Fibroblast of skin of back (primary cell): ENCODE results near the gene ONECUT3.
A peak's percentile ranks its signal among the peaks of the same experiment; 100 is the strongest.

ENCODE experiments used
- DNase-seq: peaks from one replicate; pipeline ENCODE4 v3.0.0-alpha.2; 2013

The ONECUT3 gene

GRCh38 chr19:1742989-1743696 lies 10.2 kb upstream of the ONECUT3 start:
- no peak for DNase-seq

DNA sequence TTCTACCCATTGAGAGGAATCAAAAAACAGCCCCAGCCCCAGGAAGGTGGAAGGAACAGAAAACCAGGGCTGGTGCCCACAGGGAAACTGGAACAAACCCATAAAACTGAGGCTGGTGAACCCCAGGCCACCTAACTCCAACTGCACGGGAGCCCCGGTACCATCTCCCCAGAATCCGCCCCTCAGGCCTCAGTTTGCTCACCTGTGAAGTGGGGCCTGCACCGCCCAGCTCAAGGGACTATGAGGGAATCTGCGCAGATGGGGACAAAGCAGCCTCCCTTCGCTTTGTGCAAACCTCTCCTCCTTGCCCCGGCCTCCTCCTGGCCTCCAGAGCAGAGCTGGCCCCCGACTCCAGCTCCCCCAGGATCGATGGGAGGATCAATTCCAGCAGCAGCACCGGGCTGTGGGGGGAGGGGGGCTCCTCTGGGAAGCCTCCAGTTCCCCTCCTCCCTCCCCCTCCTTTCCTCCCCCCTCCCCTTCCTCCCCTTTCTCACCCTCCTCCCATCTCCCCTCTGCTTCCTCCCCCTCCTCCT lies 9.1 kb upstream of the ONECUT3 start:
- DNase-seq: no peak

DNA sequence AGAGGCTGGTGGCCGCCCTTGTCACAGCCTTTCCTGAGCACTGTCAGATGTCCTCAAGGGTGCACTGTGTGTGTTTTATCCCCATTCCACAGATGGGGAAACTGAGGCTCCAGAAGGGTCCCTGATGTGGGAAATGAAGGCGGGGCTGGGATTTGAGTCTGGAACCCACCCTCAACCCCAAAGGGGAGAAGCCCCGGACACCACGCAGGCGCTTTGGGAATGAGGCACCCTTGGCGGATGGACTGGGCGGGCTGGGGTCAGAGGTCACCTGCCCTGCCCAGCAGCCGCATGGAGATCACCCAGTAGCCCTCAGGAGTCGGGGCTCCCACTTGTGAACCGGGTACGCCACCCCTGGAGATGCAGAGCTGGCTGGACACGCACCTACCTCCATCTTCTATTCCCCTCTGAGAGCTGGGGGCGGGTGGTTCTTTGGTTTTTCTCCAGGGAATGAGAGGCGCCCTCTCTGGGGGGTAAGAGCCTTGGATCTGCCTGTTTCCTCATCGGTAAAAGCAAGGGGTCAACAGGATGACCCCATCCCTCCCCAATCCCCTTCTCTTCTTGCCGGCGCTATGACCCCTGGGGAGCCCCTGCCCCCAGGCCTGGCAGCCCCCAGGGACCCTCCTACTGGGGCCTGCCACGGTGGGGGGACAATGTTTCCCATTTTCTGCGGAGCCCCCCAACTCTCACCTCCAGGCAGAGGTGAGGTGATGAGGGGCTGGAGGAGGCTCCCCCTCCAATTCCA lies 8.3 kb upstream of the ONECUT3 start:
- DNase-seq: no peak

DNA sequence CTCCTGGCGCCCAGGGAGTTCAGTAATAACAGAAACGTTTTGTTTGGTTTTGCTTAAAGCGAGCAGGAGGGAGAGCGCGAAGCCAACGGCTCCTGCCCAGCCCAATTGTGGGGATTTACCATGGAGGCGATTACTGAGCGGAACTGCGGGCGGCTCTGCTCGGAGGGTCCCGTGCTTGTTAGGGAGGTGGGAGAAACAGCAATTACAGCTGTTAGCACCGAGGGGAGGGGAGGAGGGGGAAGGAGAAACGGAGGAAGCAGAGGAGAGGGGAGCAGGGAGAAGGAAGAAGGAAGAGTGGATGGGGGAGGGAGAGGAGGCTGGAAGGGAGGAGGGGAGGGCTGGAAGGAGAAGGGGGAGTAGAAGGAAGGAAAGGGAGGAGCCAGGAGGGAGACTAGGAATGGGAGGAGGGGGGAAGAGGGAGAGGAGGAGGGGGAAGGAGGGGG lies 7.7 kb upstream of the ONECUT3 start:
- no peak for DNase-seq

DNA sequence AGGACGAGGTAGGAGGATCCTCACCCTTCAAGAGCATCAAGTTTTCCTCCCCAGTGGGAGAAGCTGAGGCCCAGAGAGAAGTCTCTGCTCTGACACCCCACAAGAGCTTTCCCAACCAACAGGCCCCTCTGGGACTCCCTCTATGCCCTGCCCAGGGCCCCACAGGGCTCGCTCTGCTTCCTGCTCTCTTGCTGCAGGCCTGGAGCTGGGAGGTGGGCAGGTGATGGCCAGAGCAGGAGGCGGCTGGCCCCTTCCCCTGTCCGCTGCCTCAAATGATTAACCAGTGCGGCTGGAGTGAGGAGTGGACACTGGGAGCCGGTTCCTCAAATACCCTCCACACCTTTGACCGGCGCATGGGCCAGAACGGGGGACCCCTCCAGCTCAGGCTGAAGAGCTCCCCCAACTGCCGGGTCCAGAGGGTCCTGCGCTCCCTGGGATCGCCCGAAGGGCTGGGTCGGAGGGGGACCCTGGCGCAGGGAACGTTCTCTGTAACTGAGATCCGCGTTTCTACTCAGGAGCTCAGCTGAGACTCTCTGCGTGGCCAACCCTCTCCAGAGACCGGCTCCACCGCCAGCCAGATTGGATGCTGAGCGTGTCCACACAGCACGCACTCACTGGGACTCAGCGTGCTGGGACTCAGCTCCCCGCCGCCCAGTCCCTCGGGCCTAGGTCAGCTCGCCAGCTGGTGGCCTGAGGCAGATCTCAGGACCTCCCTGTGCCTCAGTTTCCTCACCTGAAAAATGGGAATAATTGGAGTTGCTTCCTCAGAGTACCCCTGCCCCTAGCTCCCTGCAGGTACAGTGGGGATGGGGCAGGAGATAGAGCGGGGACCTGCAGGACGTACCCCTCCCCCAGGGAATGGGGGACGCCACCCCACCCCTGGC lies 6.7 kb upstream of the ONECUT3 start:
- DNase-seq: peak; percentile 16

- peak; percentile 82 for DNase-seq
Observed at GRCh38 chr19:1747285-1748114, 5.8 kb upstream of the ONECUT3 start.

GRCh38 chr19:1748115-1748872 lies 5.0 kb upstream of the ONECUT3 start:
- DNase-seq: no peak

DNA sequence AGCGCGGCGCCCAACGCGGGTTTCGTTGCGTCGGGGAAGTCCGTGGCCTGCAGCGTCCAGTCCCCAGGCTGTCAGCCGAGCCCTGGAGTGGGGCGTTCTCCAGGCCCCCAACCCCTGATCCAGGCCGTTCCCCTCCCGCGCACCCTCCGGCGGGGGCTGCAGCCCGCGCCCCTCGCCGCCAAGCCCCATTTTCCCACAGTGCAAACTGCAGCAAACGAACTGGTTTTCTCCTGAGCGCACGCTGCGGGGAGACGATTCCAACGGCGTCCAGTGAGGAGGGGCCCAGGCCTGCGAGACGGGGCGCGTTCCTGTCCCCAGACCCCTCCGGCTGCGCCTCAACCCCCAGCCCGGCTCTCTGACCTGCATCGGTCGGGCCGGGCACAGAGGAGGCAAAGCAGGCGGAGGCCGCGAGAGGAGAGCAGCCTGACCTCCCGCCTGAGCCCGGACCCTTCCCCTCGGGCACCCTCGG lies 4.4 kb upstream of the ONECUT3 start:
- DNase-seq: no peak

GRCh38 chr19:1749373-1750342 lies 3.6 kb upstream of the ONECUT3 start:
- no peak for DNase-seq

DNA sequence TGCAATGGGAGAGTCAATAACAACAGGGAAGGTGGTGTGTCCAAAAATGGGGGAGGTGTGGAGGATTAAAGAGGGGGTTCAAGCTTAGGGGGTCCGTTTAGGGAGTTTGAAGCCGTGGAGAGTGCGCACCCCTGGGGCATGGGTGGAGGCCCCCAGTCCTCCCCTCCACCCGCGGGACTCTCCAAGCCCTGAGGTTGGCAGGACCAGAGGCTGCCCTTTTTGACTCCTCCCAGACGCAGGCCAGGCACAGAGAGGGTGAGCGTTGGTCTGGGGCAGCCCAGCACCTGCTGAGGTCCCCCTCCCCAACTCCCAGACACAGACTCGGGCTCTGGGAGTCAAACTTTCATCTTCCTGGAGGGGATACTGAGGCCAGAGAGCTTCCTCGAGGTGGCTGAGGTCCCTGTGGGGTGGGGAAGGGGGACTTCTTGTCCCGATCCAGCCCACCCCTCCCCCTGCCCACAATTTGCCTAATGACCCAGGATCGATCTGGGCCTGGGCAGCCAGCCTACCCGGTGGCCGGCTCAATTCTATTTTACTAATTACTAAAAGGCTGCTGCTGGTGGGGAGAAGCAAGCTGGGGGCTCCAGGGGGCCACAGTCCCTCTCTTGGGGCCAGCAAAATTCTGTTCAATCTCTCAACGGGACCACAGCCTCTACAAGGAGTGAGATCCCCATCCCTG lies 2.8 kb upstream of the ONECUT3 start:
- DNase-seq: no peak

DNA sequence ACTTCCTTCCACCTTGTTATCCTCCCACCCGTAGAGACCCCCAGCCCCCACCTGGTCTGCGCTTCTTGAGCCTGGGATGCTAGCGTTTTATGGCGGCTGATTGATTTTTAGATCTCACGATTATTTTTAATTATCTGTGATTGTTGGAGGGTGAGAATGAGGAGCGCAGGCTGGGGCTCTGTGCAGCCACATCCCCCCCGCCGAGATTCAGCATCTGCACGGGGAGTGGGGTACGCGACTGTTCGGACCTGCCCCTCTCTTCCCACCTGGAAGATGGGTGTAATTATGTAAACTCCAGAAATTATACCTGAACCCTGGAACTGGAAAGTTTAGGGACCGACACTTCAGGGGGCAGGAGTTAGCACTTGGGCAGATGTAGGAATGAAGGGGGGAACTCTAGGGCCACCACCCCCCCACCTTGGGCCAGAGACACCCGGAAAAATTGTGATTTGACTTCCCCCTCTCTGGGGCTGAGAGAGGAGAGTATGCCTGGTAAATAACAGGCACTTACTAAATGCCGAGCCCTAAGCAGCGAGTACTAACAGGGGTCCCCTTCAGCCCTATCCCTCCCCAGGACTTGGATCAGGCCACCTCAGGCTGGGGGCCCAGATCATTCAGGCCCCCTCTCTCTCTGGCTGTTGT lies 1.8 kb upstream of the ONECUT3 start:
- no peak for DNase-seq

DNA sequence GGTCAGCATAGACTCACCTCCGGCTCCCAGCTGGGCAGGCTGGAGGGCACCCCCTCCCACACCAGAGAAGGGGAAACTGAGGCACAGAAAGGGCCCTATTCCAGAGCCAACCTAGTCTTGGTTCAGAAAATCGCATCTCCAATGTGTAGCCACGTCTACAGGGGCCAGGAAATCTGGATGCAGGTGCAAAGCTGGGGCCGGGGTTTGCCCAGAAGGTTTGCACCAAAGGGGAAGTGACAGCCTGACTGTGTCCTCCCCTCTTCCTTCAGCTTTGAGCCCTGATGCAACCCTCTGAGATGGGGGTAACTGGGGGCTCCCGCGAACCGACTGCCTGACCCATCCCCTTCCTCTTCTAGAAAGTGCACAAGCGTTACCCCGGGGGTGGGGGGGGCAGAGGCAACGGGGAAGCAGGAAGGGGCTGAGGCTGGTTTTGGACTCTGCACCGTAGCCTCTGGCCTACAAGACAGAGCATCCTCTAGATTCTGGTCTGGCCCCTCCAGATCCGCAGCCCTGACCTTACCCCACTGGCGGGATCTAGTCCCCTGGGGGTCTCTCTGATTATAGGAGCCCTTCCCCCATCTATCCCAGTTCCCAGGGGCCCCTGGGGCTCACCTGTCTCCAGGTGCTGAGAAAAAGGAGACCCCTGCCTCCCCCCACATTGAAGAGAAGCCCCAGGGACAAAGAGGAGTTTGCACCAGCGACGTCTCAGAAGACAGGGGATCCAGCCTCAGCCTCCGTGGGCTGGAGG lies 1.1 kb upstream of the ONECUT3 start:
- DNase-seq: no peak

- DNase-seq: no peak
Observed at GRCh38 chr19:1754018-1754635, 821 bp downstream of the ONECUT3 start.

GRCh38 chr19:1754636-1755466 lies 1.5 kb downstream of the ONECUT3 start:
- no peak for DNase-seq

- DNase-seq: no peak
Observed at GRCh38 chr19:1755467-1756171, 2.3 kb downstream of the ONECUT3 start.

GRCh38 chr19:1756264-1756663 lies 3.0 kb downstream of the ONECUT3 start:
- DNase-seq: no peak
